Measurements from ENCODE around the gene STXBP5.

Gene STXBP5

GRCh38 chr6:147297663-147298316 lies 93.6 kb downstream of the STXBP5 start:
- no peak for DNase-seq (ENCODE audit: low read depth in 2 of 2)

- DNase-seq (ENCODE audit: low read depth in 2 of 2) = no peak
These were observed 94.2 kb downstream of the STXBP5 start for GRCh38 chr6:147298461-147298860.

- no peak for DNase-seq (ENCODE audit: low read depth in 2 of 2)
These were observed 94.8 kb downstream of the STXBP5 start for GRCh38 chr6:147299035-147299434.

- DNase-seq (ENCODE audit: low read depth in 2 of 2) = no peak
These were observed 96.9 kb downstream of the STXBP5 start for GRCh38 chr6:147301070-147301469.

- DNase-seq (ENCODE audit: low read depth in 2 of 2) = no peak
These were observed 99.8 kb downstream of the STXBP5 start for GRCh38 chr6:147304016-147304415.

GRCh38 chr6:147310521-147310920 lies 106.3 kb downstream of the STXBP5 start:
- no peak for DNase-seq (ENCODE audit: low read depth in 2 of 2)

GRCh38 chr6:147311218-147311617 lies 107.0 kb downstream of the STXBP5 start:
- DNase-seq (ENCODE audit: low read depth in 2 of 2) = no peak

GRCh38 chr6:147321260-147321659 lies 117.0 kb downstream of the STXBP5 start:
- DNase-seq (ENCODE audit: low read depth in 2 of 2) = no peak

- no peak for DNase-seq (ENCODE audit: low read depth in 2 of 2)
These were observed 118.3 kb downstream of the STXBP5 start for GRCh38 chr6:147322299-147323162.

GRCh38 chr6:147325557-147325956 lies 121.3 kb downstream of the STXBP5 start:
- no peak for DNase-seq (ENCODE audit: low read depth in 2 of 2)

GRCh38 chr6:147331401-147331800 lies 127.2 kb downstream of the STXBP5 start:
- no peak for DNase-seq (ENCODE audit: low read depth in 2 of 2)

GRCh38 chr6:147337921-147338320 lies 133.7 kb downstream of the STXBP5 start:
- no peak for DNase-seq (ENCODE audit: low read depth in 2 of 2)

- DNase-seq (ENCODE audit: low read depth in 2 of 2) = no peak
These were observed 137.3 kb downstream of the STXBP5 start for GRCh38 chr6:147341486-147341885.

- no peak for DNase-seq (ENCODE audit: low read depth in 2 of 2)
These were observed 141.7 kb downstream of the STXBP5 start for GRCh38 chr6:147345902-147346301.

- DNase-seq (ENCODE audit: low read depth in 2 of 2) = no peak
These were observed 143.1 kb downstream of the STXBP5 start for GRCh38 chr6:147347179-147347881.

- no peak for DNase-seq (ENCODE audit: low read depth in 2 of 2)
These were observed 143.8 kb downstream of the STXBP5 start for GRCh38 chr6:147347882-147348575.

GRCh38 chr6:147361311-147361981 lies 157.2 kb downstream of the STXBP5 start:
- DNase-seq (ENCODE audit: low read depth in 2 of 2) = no peak

GRCh38 chr6:147366290-147366689 lies 162.1 kb downstream of the STXBP5 start:
- no peak for DNase-seq (ENCODE audit: low read depth in 2 of 2)

- no peak for DNase-seq (ENCODE audit: low read depth in 2 of 2)
These were observed 167.1 kb downstream of the STXBP5 start for GRCh38 chr6:147371325-147371724.

GRCh38 chr6:147372806-147373205 lies 168.6 kb downstream of the STXBP5 start:
- no peak for DNase-seq (ENCODE audit: low read depth in 2 of 2)

- DNase-seq (ENCODE audit: low read depth in 2 of 2) = no peak
These were observed 174.6 kb downstream of the STXBP5 start for GRCh38 chr6:147378819-147379218.

All from stimulated activated CD4-positive, alpha-beta T cell treated with anti-CD3 and anti-CD28 coated beads, Interleukin-1b, Interleukin-23, amount 100 ng/mL, for 4 hours (primary cell).